Endothelial cell of umbilical vein (primary cell): Measurements from ENCODE around the gene OR5C1. TPM values are rescaled to one million over a fixed set of nuclear protein-coding genes. Genes with fewer than 3 reads are reported as not detected.

Source experiments
- BruUV-seq: library from RNA; stranded (reverse); fragments of 400-500 nt; replicated peaks from 2 replicates; lab custom pipeline; 2021; lab: Mats Ljungman, UMichigan
- CTCF ChIA-PET: fragments of 300-600, 350-600 bp; sonication (Branson Sonifier 250); formaldehyde crosslinking; loops from one replicate; lab custom pipeline; 2021; ENCODE audit warnings: antibody characterized with exemption, inconsistent platforms; lab: Charles Lee
- POLR2A ChIA-PET: fragments of 300-600, 350-600 bp; sonication (Branson Sonifier 250); formaldehyde crosslinking; loops from one replicate; lab custom pipeline; 2021; ENCODE audit warnings: antibody characterized with exemption, inconsistent platforms; lab: Charles Lee
- DNase-seq: peaks from one replicate; pipeline ENCODE4 v3.0.0-alpha.2; 2011; ENCODE audit warnings: low read depth, low spot score
- FAIRE-seq: peaks from 2 replicates; lab custom pipeline; 2011; peaks lifted over from hg19 to GRCh38; lab: Jason Lieb, UNC
- H2AFZ ChIP-seq: 2 replicates; pipeline ENCODE4 v1.6.0; 2012; ENCODE audit warnings: low read depth, low read length, control low read depth, inconsistent platforms
- H3K27ac ChIP-seq: 2 replicates; pipeline ENCODE4 v1.5.1; 2011; ENCODE audit warnings: low read depth, mild to moderate bottlenecking, control low read depth, low read length, moderate library complexity; ENCODE audit not compliant: insufficient read depth
- H3K27me3 ChIP-seq, 2 experiments: 2 replicates each; pipeline versions ENCODE4 v1.6.0 to v1.6.1; 2011; ENCODE audit warnings: low read length in 2 of 2, mixed read lengths in 1 of 2; ENCODE audit not compliant: control insufficient read depth in 2 of 2, insufficient read depth in 2 of 2
- H3K36me3 ChIP-seq, 2 experiments: 2 replicates in 1 of 2; 3 replicates in 1 of 2; pipeline ENCODE4 v1.5.1; 2011; ENCODE audit warnings: low read length in 2 of 2, mild to moderate bottlenecking in 1 of 2, moderate library complexity in 1 of 2; ENCODE audit not compliant: control insufficient read depth in 2 of 2, insufficient read depth in 2 of 2; ENCODE audit errors: extremely low read depth in 1 of 2
- H3K4me1 ChIP-seq: 3 replicates; pipeline ENCODE4 v1.5.1; 2011; ENCODE audit warnings: mild to moderate bottlenecking, low read length; ENCODE audit not compliant: control insufficient read depth, insufficient read depth; ENCODE audit errors: extremely low read depth
- H3K4me2 ChIP-seq: 2 replicates; pipeline ENCODE4 v1.6.1; 2011; ENCODE audit warnings: low read length, control low read depth, mixed read lengths; ENCODE audit not compliant: insufficient read depth
- H3K4me3 ChIP-seq, 3 experiments: fragments of 200-600 bp in 1 of 3; sonication (generic), shearing (Covaris generic) in 1 of 3; replicated peaks in 1 of 3; 2 replicates each; pipeline ENCODE4 v1.5.1; 2011 to 2016; ENCODE audit warnings: control low read depth in 3 of 3, low read length in 3 of 3, mild to moderate bottlenecking in 2 of 3, inconsistent platforms in 1 of 3, low read depth in 1 of 3, moderate library complexity in 1 of 3; ENCODE audit not compliant: insufficient read depth in 1 of 3
- H3K79me2 ChIP-seq: 2 replicates; pipeline ENCODE4 v1.6.0; 2012; ENCODE audit warnings: low read length, inconsistent platforms; ENCODE audit not compliant: control insufficient read depth, insufficient read depth
- H3K9ac ChIP-seq: replicated peaks from 2 replicates; pipeline ENCODE3; 2011; ENCODE audit warnings: low read length, control low read depth; ENCODE audit not compliant: insufficient read depth; ENCODE audit errors: extremely low read depth
- H3K9me1 ChIP-seq: replicated peaks from 3 replicates; pipeline ENCODE4 v1.6.0; 2011; ENCODE audit warnings: mild to moderate bottlenecking, low read length; ENCODE audit not compliant: control insufficient read depth, insufficient read depth; ENCODE audit errors: extremely low read depth
- H3K9me3 ChIP-seq: replicated peaks from 2 replicates; pipeline ENCODE4 v1.5.1; 2012; ENCODE audit warnings: low read length, inconsistent platforms; ENCODE audit not compliant: control insufficient read depth, insufficient read depth
- H4K20me1 ChIP-seq: replicated peaks from 2 replicates; pipeline ENCODE3; 2011; ENCODE audit warnings: mild to moderate bottlenecking, low read length; ENCODE audit not compliant: control insufficient read depth, insufficient read depth; ENCODE audit errors: extremely low read depth
- EZH2 ChIP-seq: IDR thresholded peaks from 2 replicates; pipeline ENCODE4 v1.6.1; 2012; ENCODE audit warnings: borderline replicate concordance, low read depth, mild to moderate bottlenecking, moderate library complexity, low read length, inconsistent platforms; ENCODE audit not compliant: severe bottlenecking
- FOS ChIP-seq: IDR thresholded peaks from 2 replicates; pipeline ENCODE4 v1.6.1; 2011; ENCODE audit warnings: mild to moderate bottlenecking, low read length, moderate library complexity, borderline replicate concordance; ENCODE audit not compliant: insufficient read depth
- GATA2 ChIP-seq: IDR thresholded peaks from 2 replicates; pipeline ENCODE4 v1.7.0; 2011; ENCODE audit warnings: low read depth, mild to moderate bottlenecking, moderate library complexity, mixed read lengths, low read length; ENCODE audit not compliant: insufficient read length, insufficient read depth
- JUN ChIP-seq: IDR thresholded peaks from 2 replicates; pipeline ENCODE4 v1.6.1; 2011; ENCODE audit warnings: borderline replicate concordance, low read depth; ENCODE audit not compliant: insufficient read length, insufficient read depth
- MYC ChIP-seq: IDR thresholded peaks from one replicate; pipeline ENCODE4 v1.6.1; 2011; ENCODE audit warnings: mild to moderate bottlenecking, low read depth, low read length
- POLR2A ChIP-seq: IDR thresholded peaks from 2 replicates; pipeline ENCODE4 v1.6.1; 2012; ENCODE audit warnings: low read depth, mild to moderate bottlenecking, control low read depth, low read length
- POLR2AphosphoS5 ChIP-seq: IDR thresholded peaks from 2 replicates; pipeline ENCODE4 v1.6.1; 2012; ENCODE audit warnings: low read depth, mild to moderate bottlenecking, control low read depth, low read length, moderate library complexity; ENCODE audit not compliant: insufficient read depth
- dilution Hi-C: fragments of 300-500 bp; cut with MboI; formaldehyde crosslinking; loops from one replicate; pipeline ENCODE4 v1.15.0; 2019; ENCODE audit warnings: low sequenced_read_pairs; ENCODE audit not compliant: extremely low pct_ligation_motif_present
- intact Hi-C: fragments of 100-400 bp; cut with micrococcal nuclease; formaldehyde crosslinking; loops from one replicate; pipeline ENCODE4 v1.10.0; 2022
- polyA plus RNA-seq, 4 experiments: library from polyadenylated mRNA; depleted of rRNA in 3 of 4; stranded (reverse) in 3 of 4; unstranded in 1 of 4; fragments of >200 nt; gene quantifications; 2 replicates each; pipeline versions ENCODE4 v1.2.1 to v1.2.3, GENCODE V29; 2011 to 2012; ENCODE audit warnings: missing spikeins in 1 of 4
- total RNA-seq: library from RNA; stranded (reverse); gene quantifications from 2 replicates; pipeline ENCODE4 v1.2.3, GENCODE V29; 2021
- TF ChIP-seq, protein P1 (sequence below), 2 donors: IDR thresholded peaks; 1 replicate in 1 of 2; 2 replicates in 1 of 2; pipeline ENCODE4 v1.5.1; 2011; ENCODE audit warnings: low read length in 2 of 2, mild to moderate bottlenecking in 2 of 2, moderate library complexity in 2 of 2, control low read depth in 1 of 2, inconsistent platforms in 1 of 2, low read depth in 1 of 2; ENCODE audit not compliant: insufficient read depth in 1 of 2; ENCODE audit errors: extremely low read depth in 1 of 2
- TF ChIP-seq, protein P2 (sequence below): IDR thresholded peaks from 2 replicates; pipeline ENCODE4 v1.6.1; 2011; ENCODE audit not compliant: insufficient read depth, insufficient read length

OR5C1 gene
- total and polyA plus RNA-seq, 2 donors (not counting 3 experiments of a cell fraction or from before 2014, with no cell fraction given) = not detected

DNA sequence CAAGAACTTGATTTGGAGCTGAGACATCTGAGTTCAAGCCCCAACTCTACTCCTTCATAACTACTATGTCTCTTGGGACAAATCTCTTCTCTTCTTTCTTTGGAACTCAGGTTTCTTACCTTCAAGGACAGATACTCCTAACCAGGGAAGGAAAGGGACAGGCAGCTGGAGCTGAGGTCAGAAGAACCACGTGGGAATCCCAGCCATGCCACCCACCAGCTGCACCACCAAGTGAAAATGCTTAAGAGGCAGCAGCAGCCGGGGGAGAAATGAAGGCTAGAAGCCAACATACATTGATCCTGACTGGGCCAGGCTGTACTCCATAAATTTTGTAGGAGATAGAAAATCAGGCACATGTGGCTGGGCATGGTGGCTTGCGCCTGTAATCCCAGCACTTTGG is 9.6 kb upstream of the OR5C1 start:
- Histone ChIP-seq H3K79me2 (no peaks in the 10 kb centered on the region), H2AFZ (no peak overlapping the region), H3K27ac (no peak overlapping the region), H3K9me3 (no peaks in the 10 kb centered on the region), H3K9me1 (no peaks in the 10 kb centered on the region), H3K9ac (no peak overlapping the region), H3K36me3 (no peaks in the 10 kb centered on the region), H3K4me2 (no peak overlapping the region), H4K20me1 (no peaks in the 10 kb centered on the region), H3K4me3 (no peak overlapping the region), H3K27me3 (peaks cover 1 to 3% of the 10 kb centered on the region in 2 experiments), H3K4me1 (no peaks in the 10 kb centered on the region)
- ChIA-PET POLR2A (no interaction called here), CTCF (interaction anchor here (0.7 kb wide), 1 partner anchor 280 kb away, joined by 3 read pairs; no protein-coding TSS in a partner anchor)
- FAIRE-seq = no peak
- intact Hi-C loops = no loop called here
- dilution Hi-C loops = no loop called here
- TF ChIP-seq EZH2 = no peak
- no TSS peak for BruUV-seq
- DNase-seq = no peak

DNA sequence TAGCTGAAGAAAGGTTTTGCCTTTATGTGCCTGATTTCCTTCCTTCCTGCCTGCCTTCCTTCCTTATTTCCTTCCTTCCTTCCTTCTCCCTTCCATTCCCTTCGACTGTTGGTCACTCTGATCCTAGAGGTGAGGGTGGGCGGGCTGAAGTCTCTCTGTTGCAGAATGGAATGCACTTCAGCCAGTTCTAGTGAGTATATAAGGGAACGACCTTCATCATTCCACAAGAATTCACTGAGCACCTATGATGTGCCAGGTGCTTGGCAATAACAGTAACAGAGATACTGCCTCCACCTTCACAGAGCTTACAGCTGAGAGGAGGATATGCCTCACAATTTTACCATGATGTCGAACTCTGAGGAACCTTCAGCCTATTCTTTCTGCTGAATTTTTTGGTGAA is 8.7 kb upstream of the OR5C1 start:
- ChIA-PET CTCF (no interaction called here), POLR2A (no interaction called here)
- no peak overlapping the region for H3K4me2 ChIP-seq
- dilution Hi-C loops = no loop called here
- DNase-seq (no peak), FAIRE-seq (no peak)
- no peaks in the 10 kb centered on the region for H4K20me1 ChIP-seq
- H2AFZ ChIP-seq = no peak overlapping the region
- TF ChIP-seq POLR2AphosphoS5 = no peak
- TF ChIP-seq MYC = no peak
- TF ChIP-seq POLR2A = no peak
- TF ChIP-seq, protein P1, sequence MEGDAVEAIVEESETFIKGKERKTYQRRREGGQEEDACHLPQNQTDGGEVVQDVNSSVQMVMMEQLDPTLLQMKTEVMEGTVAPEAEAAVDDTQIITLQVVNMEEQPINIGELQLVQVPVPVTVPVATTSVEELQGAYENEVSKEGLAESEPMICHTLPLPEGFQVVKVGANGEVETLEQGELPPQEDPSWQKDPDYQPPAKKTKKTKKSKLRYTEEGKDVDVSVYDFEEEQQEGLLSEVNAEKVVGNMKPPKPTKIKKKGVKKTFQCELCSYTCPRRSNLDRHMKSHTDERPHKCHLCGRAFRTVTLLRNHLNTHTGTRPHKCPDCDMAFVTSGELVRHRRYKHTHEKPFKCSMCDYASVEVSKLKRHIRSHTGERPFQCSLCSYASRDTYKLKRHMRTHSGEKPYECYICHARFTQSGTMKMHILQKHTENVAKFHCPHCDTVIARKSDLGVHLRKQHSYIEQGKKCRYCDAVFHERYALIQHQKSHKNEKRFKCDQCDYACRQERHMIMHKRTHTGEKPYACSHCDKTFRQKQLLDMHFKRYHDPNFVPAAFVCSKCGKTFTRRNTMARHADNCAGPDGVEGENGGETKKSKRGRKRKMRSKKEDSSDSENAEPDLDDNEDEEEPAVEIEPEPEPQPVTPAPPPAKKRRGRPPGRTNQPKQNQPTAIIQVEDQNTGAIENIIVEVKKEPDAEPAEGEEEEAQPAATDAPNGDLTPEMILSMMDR (IDR thresholded peaks at IDR 0.05; ENCODE audit: extremely low read depth in 1 of 2, insufficient read depth in 1 of 2, low read depth in 1 of 2, low read length in 2 of 2) = no peak
- TF ChIP-seq JUN = no peak
- no peak for TF ChIP-seq GATA2
- no peak for TF ChIP-seq FOS
- TF ChIP-seq, protein P2, sequence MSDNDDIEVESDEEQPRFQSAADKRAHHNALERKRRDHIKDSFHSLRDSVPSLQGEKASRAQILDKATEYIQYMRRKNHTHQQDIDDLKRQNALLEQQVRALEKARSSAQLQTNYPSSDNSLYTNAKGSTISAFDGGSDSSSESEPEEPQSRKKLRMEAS = no peak
- no peak for TF ChIP-seq EZH2
- BruUV-seq = no TSS peak
- H3K9ac ChIP-seq = no peak overlapping the region
- no peaks in the 10 kb centered on the region for H3K9me1 ChIP-seq
- H3K79me2 ChIP-seq = no peaks in the 10 kb centered on the region
- H3K27me3 ChIP-seq = peaks cover 1 to 3% of the 10 kb centered on the region in 2 experiments
- H3K4me3 ChIP-seq = no peak overlapping the region
- no peaks in the 10 kb centered on the region for H3K9me3 ChIP-seq
- no peaks in the 10 kb centered on the region for H3K36me3 ChIP-seq
- no peak overlapping the region for H3K27ac ChIP-seq
- H3K4me1 ChIP-seq = no peaks in the 10 kb centered on the region
- intact Hi-C loops = no loop called here
